DMS153 (cell line): Measurements from ENCODE around the gene GABPA.
"Not testable (repeated sequence)": the region's sequence is repeated elsewhere in the genome, so short reads cannot be mapped to it uniquely, and the experiment has no call there.

Experiments used
- DNase-seq: peaks from one replicate; lab custom pipeline; 2025; lab: John Stamatoyannopoulos, UW

Gene GABPA

DNA sequence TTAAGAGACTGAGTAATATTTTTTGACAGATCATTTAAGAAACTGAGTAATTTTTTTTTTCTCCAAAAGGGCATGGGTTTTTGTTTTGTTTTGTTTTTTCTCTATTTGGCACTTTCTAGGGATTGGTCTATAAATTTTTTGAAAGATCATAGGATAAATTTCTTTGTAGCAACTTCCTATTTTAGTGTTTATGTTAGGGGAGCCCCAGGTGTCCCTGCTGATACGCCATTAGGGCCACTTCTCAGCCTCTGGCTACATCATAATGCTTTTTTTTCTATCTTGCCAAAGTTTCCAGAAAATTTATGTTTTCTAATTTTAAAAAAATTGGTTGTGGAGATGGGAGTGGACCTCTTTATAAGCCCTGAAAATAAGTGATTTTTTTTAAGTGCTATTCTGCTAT lies 2.6 kb downstream of the GABPA start:
- no peak for DNase-seq

DNA sequence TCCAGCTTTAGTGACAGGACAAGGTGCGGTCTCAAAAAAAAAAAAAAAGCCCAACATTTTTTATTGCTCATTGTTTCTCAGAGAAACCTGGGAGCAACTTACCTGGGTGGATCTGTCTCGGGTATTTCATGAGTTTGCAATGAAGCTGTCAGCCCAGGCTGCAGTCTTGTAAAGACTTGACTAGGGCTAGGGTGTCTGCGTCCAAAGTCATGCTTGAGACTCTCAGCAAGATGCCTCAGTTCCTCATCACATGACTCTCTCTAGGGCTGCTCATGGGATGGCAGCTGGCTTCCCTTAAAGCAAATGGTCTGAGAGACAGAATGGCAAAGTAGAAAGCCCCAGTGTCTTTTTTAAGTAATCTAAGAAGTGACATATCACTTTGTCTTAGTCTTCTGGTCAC lies 8.1 kb downstream of the GABPA start:
- DNase-seq, result no peak

DNA sequence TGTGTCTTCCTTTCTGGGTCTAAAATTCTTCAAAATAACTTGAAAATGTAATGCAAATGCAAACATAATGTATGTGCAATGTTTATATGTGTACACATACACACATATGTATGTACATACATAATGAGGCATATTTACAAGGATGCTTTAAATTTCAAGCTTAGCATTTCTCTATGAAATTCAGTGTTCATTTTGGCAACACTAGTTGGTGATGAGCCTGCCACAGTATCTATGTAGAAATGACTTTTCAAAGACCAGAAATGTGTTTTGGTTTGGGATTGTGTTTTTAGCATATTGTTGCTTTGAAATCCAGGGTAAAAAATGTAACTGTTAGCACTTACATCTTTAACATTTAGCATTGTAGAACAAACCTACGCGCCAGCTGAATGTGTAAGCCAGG lies 10.1 kb downstream of the GABPA start:
- DNase-seq, result no peak

DNA sequence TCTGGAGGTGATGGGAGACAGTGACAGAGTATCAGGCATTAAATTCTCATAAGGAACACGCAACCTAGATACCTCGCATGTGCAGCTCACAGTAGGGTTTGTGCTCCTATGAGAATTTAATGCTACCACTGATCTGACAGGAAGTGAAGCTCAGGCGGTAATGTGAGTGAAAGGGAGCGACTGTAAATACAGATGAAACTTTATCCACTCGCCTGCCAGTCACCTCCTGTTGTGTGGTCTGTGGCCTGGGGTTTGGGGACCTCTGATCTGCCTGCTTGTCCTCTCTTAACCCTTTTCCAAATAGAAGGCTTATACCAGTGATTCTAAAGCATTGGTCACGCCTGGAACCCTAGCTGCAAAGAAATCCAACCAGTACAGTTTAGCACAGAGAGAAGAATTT lies 15.3 kb downstream of the GABPA start:
- DNase-seq, result no peak

GRCh38 chr21:25752416-25752815 lies 17.6 kb downstream of the GABPA start:
- no peak for DNase-seq

DNA sequence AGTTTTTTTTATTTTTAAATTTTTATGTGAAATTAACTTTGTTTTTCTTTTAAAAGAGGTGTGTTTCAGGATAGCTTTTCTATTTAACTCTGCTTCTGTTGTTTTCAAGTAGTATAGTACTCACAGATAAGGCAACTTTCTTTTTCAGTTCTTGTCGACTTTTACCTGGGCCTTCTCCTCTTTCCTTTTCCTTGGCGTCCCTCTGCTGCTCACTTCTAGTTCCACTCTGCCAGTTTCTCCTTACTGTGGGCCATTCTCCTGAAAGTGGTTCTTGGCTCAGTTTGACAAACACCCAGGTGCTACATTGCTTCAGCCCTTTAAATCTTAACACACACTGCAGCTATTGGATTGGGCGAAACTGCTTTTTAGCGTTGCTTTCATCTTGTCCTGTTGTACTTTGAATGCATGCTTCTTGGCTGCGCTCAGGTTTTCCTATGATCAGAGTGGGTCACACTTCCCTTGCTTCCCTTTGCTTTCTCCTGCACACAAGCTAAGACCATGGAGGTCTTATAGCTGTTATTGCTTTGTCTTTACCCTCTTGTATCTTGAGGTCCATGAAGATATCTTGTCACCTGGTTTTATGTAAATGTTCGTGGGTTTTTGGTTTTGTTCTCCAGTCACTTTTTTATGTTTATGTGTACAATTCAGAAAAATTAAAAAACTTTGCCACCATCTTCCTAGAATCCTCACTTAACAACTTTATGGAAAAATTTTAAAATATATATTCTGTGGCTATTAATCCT lies 21.6 kb downstream of the GABPA start:
- no peak for DNase-seq

DNA sequence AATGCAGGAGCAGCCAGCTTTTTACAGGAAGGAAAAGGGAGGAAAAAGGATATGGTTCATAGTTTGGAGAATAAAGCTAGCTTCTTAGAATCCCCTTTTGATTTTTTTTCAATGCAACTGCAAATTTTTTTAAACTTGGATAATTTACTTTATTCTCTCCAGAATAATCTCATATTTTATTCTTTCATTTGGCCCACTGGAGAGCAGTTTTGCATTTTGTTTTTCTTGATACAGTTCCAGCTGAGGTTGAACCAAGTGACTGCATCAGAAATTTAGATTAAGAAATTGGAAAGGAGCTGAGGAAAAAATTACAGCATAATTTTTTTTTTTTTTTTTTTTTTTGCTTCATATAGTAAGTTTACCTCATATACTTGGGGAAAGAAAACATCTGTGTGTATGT lies 22.8 kb downstream of the GABPA start:
- no peak for DNase-seq

GRCh38 chr21:25759573-25759972 lies 24.8 kb downstream of the GABPA start:
- no peak for DNase-seq

DNA sequence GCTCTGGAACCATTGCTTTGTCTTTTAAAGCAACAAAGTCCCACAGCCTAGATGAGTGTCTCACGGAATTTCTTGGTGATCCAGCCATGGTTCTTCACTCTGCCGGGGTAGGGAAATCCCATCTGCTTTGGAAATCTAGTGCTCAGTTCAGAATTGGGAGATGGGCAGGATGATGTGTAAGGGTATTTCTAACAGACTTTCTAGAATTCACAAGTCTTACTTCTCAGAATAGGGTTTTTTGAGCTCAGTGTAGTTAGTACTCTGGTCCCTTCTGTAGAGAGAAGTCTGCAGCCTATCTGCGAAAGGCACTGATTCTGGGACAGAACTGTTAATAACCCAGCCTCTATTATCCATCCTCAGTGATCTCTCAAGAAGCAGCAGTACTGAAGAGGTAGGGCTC lies 25.3 kb downstream of the GABPA start:
- no peak for DNase-seq

- no peak for DNase-seq
Measured at GRCh38 chr21:25760677-25761076, 25.9 kb downstream of the GABPA start.

DNA sequence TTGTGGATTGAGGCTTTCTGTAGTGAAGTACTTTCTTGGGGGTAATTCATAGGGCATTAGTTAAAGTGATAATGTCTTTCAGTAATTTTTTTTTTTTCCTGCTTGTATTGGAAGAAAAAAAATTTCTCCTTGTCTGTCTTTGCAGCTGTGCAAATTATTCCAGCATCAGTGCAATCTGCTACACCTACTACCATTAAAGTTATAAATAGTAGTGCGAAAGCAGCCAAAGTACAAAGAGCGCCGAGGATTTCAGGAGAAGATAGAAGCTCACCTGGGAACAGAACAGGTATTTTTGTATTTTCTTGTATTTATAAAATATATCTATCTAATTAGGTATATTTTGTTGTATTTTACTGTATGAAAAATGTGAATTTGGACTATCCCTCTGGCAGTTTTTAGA lies 29.3 kb downstream of the GABPA start:
- no peak for DNase-seq

DNA sequence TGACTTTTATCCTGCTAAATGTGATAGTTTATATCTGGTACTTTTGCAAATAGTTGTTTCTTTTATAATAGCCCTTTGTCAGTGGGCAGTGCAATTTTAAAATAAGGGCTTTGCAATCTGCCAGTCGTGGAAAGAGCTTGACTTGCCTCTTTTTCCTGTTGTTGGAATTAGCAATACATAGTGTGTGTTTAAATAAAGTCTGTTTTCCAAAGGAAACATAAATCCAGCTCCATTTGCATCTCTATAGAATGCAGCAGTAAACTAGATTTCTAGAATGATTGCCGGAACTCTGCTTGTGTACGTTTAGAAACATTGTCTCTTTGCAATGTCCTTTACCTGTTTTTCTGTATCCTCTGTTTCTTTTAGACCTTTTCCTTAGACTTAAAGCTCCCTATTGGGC lies 33.1 kb downstream of the GABPA start:
- DNase-seq, result no peak

DNA sequence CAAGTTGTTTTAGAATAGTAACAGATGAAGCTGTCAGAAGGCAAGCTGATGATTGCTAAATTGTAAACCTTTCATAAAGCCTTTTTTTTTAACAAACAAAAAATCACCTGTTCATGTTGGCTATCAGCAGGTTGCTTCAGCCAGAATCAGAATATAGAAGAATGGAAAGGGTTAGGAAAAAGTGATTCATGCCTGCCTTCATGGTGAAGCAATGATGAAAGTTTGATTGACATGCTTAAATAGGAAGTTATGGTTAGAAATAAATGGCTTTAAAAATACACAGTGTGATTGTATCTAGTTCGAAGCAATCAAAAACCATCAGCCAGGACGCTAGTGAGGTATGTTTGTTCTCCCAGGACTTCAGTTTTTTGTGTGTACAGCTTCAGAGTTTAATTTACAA lies 37.9 kb downstream of the GABPA start:
- no peak for DNase-seq

DNA sequence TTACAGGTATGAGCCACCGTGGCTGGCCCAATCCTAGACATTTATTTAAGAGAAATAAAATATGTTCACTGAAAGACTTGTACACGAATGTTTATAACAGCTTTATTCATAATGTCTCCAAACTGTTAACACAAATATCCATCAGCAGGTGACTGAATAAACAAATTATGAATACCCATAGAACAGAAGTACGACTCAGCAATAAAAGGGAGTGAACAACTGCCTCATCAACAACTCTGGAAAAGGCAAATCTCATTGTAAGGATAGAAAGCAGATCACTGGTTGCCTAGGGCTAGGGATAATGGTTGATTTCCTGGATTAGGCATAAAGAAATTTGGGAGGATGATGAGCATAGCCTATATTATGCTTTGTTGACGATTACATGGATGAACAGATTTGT lies 41.7 kb downstream of the GABPA start:
- DNase-seq, result no peak

- DNase-seq, result not testable (repeated sequence)
Measured at GRCh38 chr21:25778126-25778875, 43.5 kb downstream of the GABPA start.

DNA sequence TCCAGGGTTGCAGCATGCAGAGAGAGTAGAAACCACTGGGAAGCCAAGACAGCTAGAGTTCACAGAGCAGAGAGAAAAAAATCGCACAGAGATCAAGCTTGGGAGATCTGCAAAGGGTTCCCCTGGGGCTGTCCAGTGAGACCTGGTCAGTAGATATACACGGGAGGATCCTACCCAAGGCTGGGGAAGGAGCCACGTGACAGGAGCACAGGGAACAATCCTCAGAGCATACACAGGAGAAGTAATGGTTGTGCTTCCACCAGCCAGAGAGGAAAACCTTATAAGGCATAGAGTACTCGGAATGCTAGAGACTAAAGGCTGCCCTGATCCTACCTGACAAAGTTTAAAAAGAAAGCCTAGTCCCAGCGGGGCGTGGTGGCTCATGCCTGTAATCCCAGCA lies 53.9 kb downstream of the GABPA start:
- DNase-seq, result no peak

DNA sequence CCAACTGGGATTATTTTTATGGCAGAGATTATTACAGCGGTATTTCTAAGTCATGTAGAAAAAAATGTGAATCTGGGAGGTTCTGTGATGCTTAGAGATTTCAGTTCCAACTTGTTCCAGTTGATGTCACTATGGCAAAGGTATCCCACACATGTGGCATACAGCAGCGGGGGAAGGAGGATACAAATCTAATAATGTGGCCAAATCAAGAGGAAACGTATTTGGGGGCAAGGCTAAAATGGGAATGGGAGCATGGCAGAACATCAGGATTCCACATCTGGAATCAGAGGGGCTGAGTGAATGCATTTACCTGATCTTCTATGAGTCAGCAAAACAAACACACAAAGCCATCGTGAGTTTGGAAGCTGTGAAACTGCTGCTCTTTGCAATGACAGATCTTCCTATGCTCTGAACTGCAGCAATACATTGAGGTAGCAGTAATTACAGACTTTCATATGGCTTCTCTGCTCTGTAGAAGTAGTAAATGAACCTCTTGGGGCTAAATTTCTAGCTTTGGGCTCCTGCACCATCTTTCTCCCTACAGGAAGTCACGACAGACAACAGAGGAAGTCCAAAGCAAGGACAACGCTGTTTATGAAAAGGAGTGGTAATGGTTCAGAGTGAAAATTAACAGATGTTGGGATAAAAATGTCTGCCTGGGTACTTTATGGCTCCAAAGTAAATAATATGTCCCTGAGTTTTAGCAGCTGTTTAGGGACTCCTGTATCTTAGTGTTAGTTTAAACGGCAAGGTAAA lies 55.5 kb downstream of the GABPA start:
- peak; percentile 51 for DNase-seq

- no peak for DNase-seq
Measured at GRCh38 chr21:25790878-25791204, 56.1 kb downstream of the GABPA start.

- DNase-seq, result no peak
Measured at GRCh38 chr21:25791319-25791718, 56.5 kb downstream of the GABPA start.

DNA sequence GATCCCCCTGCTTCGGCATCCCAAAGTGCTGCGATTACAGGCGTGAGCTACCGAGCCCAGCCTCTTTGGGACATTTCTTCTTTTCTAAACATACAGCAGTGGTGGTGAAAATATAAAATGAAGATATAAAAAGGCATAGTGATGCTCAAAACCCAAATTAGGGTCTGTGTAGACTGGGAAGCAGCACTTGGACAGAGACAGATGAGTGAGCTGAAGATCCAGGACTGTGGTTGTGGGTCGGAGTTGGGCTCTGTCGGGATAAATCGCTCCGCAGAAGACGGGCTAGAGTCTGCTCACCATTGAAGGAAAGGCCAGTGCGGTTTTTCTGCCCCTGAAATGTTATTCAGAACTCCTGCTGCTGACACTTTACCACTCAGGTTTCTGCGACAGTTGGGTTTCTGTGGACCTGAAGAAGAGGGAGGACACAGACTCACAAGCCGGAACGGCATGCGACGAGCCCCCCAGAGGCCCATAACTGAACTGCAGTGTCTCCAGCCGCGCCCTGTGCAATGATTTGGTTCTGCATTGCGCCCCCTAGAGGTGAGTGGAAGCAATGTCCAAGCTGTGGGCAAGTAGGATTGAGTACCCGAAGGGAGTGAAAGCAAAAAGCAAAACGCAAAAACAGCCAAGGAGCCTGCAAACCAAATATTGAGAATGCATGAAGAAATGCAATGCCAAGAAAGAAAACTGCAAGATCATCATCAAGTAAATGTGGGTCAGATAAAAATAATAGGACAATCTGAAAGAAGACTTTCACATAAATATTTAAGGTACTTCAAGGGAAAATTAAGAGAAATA lies 66.6 kb downstream of the GABPA start:
- no peak for DNase-seq

GRCh38 chr21:25806060-25806459 lies 71.3 kb downstream of the GABPA start:
- DNase-seq, result no peak

DNA sequence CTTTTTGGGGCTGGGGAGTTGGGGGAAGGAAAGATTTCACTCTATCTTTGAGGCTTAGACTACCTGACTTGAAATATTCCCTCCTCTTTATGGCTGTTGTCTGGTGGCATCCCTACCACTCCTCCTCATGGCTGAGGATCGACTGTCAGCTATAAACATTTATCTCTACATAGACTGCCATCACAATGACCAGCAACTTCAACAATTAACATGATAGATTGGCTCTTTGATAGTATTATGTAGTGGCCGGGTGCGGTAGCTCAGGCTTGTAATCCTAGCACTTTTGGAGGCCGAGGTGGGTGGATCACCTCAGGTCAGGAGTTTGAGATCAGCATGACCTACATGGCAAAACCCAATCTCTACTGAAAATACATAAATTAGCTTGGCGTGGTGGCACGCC lies 72.4 kb downstream of the GABPA start:
- no peak for DNase-seq
